SK-N-MC (cell line): ENCODE results near the gene MEOX1.

ENCODE experiments used
- DNase-seq: peaks from one replicate; pipeline ENCODE4 v3.0.0-alpha.2; 2011; ENCODE audit warnings: low read depth, low spot score
- H3K27ac ChIP-seq: fragments of 200-600 bp; sonication (generic); 2 replicates; pipeline ENCODE4 v1.5.1; 2016; ENCODE audit warnings: mixed run types
- H3K36me3 ChIP-seq: fragments of 200-600 bp; sonication (generic); 2 replicates; pipeline ENCODE4 v1.6.1; 2017; ENCODE audit warnings: antibody characterized with exemption, low read length, mixed read lengths; ENCODE audit not compliant: insufficient read depth
- H3K4me3 ChIP-seq: fragments of 200-600 bp; sonication (generic); 2 replicates; pipeline ENCODE4 v1.5.1; 2016
- H3K9ac ChIP-seq: fragments of 200-600 bp; sonication (generic); 2 replicates; pipeline ENCODE4 v1.8.0; 2017; ENCODE audit warnings: mixed run types, mixed read lengths; ENCODE audit not compliant: insufficient read length
- H3K9me3 ChIP-seq: fragments of 200-600 bp; sonication (generic); 2 replicates; pipeline ENCODE4 v1.6.1; 2017; ENCODE audit warnings: low read depth, mild to moderate bottlenecking, antibody characterized with exemption, low read length, moderate library complexity, mixed read lengths
- EZH2 ChIP-seq: fragments of 200-600 bp; sonication (generic); IDR thresholded peaks from one replicate; pipeline ENCODE4 v1.6.1; 2017; ENCODE audit warnings: antibody characterized with exemption
- FOXP2 ChIP-seq: optimal IDR thresholded peaks from 2 replicates; pipeline ENCODE3; 2011; ENCODE audit warnings: mild to moderate bottlenecking, moderate library complexity; ENCODE audit not compliant: insufficient read depth; ENCODE audit errors: extremely low read length, control extremely low read depth
- POLR2AphosphoS5 ChIP-seq: IDR thresholded peaks from 2 replicates; pipeline ENCODE4 v1.6.1; 2012; ENCODE audit warnings: mild to moderate bottlenecking, low read depth, low read length, borderline replicate concordance

MEOX1 gene

GRCh38 chr17:43637563-43638323 is 24.0 kb downstream of the MEOX1 start:
- no peak overlapping the region for H3K27ac ChIP-seq
- no peaks in the 10 kb centered on the region for H3K9me3 ChIP-seq
- no peak overlapping the region for H3K9ac ChIP-seq
- DNase-seq = no peak
- no peaks in the 10 kb centered on the region for H3K36me3 ChIP-seq
- H3K4me3 ChIP-seq = no peak overlapping the region
- TF ChIP-seq EZH2 (no peak), FOXP2 (no peak), POLR2AphosphoS5 (no peak)

- TF ChIP-seq EZH2 = no peak
- no peak for TF ChIP-seq POLR2AphosphoS5
- TF ChIP-seq FOXP2 = no peak
- Histone ChIP-seq H3K4me3 (no peak overlapping the region), H3K27ac (no peak overlapping the region), H3K9me3 (no peaks in the 10 kb centered on the region), H3K9ac (no peak overlapping the region), H3K36me3 (no peaks in the 10 kb centered on the region)
- no peak for DNase-seq
Observed at GRCh38 chr17:43636426-43636825, 25.3 kb downstream of the MEOX1 start.

- TF ChIP-seq FOXP2 (no peak), EZH2 (no peak)
- Histone ChIP-seq H3K27ac (no peak overlapping the region), H3K4me3 (no peak overlapping the region), H3K36me3 (no peaks in the 10 kb centered on the region), H3K9me3 (no peaks in the 10 kb centered on the region), H3K9ac (no peak overlapping the region)
- no peak for DNase-seq
Observed at GRCh38 chr17:43634591-43635125, 27.1 kb downstream of the MEOX1 start.

- TF ChIP-seq EZH2 = no peak
- TF ChIP-seq FOXP2 = no peak
- no peak for TF ChIP-seq POLR2AphosphoS5
- Histone ChIP-seq H3K9ac (no peak overlapping the region), H3K27ac (no peak overlapping the region), H3K36me3 (no peaks in the 10 kb centered on the region), H3K4me3 (no peak overlapping the region), H3K9me3 (no peaks in the 10 kb centered on the region)
- no peak for DNase-seq
Observed at GRCh38 chr17:43632221-43632620, 29.5 kb downstream of the MEOX1 start.

- no peaks in the 10 kb centered on the region for H3K9me3 ChIP-seq
- no peak for DNase-seq
- no peak overlapping the region for H3K27ac ChIP-seq
- no peak overlapping the region for H3K4me3 ChIP-seq
- H3K9ac ChIP-seq = no peak overlapping the region
- H3K36me3 ChIP-seq = no peaks in the 10 kb centered on the region
- no peak for TF ChIP-seq EZH2
- TF ChIP-seq FOXP2 = no peak
- no peak for TF ChIP-seq POLR2AphosphoS5
Observed at GRCh38 chr17:43631429-43631828, 30.3 kb downstream of the MEOX1 start.

- Histone ChIP-seq H3K4me3 (no peak overlapping the region), H3K9ac (no peak overlapping the region), H3K27ac (no peak overlapping the region), H3K36me3 (no peaks in the 10 kb centered on the region), H3K9me3 (no peaks in the 10 kb centered on the region)
- no peak for DNase-seq
- TF ChIP-seq POLR2AphosphoS5 = no peak
- TF ChIP-seq EZH2 = no peak
- no peak for TF ChIP-seq FOXP2
Observed at GRCh38 chr17:43628089-43628650, 33.6 kb downstream of the MEOX1 start.

GRCh38 chr17:43627653-43628052 is 34.1 kb downstream of the MEOX1 start:
- no peaks in the 10 kb centered on the region for H3K9me3 ChIP-seq
- TF ChIP-seq FOXP2 (no peak), POLR2AphosphoS5 (no peak), EZH2 (no peak)
- no peak overlapping the region for H3K9ac ChIP-seq
- no peaks in the 10 kb centered on the region for H3K36me3 ChIP-seq
- no peak overlapping the region for H3K27ac ChIP-seq
- H3K4me3 ChIP-seq = no peak overlapping the region
- no peak for DNase-seq

- H3K36me3 ChIP-seq = no peaks in the 10 kb centered on the region
- H3K9me3 ChIP-seq = no peaks in the 10 kb centered on the region
- H3K9ac ChIP-seq = no peak overlapping the region
- TF ChIP-seq EZH2 (no peak), POLR2AphosphoS5 (no peak), FOXP2 (no peak)
- no peak overlapping the region for H3K4me3 ChIP-seq
- DNase-seq = no peak
- no peak overlapping the region for H3K27ac ChIP-seq
Observed at GRCh38 chr17:43626023-43626422, 35.7 kb downstream of the MEOX1 start.

- Histone ChIP-seq H3K9me3 (no peaks in the 10 kb centered on the region), H3K4me3 (no peak overlapping the region), H3K36me3 (no peaks in the 10 kb centered on the region), H3K27ac (no peak overlapping the region), H3K9ac (no peak overlapping the region)
- TF ChIP-seq EZH2 (no peak), FOXP2 (no peak), POLR2AphosphoS5 (no peak)
- DNase-seq = no peak
Observed at GRCh38 chr17:43625606-43626005, 36.1 kb downstream of the MEOX1 start.
